HepG2 (cell line): Measurements from ENCODE around the gene RPGRIP1. TPM values are rescaled to one million over a fixed set of nuclear protein-coding genes. Genes with fewer than 3 reads are reported as not detected.

Source experiments
- AKAP8 ChIP-seq: sonication (generic); formaldehyde crosslinking; IDR thresholded peaks from 2 replicates; pipeline ENCODE4 v1.5.1; 2020; ENCODE audit warnings: mild to moderate bottlenecking, missing genetic modification reagents
- ARNTL ChIP-seq: sonication (generic); formaldehyde crosslinking; IDR thresholded peaks from 2 replicates; pipeline ENCODE4 v1.4.0; 2020; ENCODE audit warnings: mild to moderate bottlenecking, missing genetic modification reagents
- BCL6 ChIP-seq: IDR thresholded peaks from 2 replicates; pipeline ENCODE4 v1.6.1; 2016; ENCODE audit warnings: missing genetic modification reagents, missing compliant biosample characterization
- DMAP1 ChIP-seq: IDR thresholded peaks from 2 replicates; pipeline ENCODE4 v1.6.1; 2016
- MIER2 ChIP-seq: IDR thresholded peaks from 2 replicates; pipeline ENCODE4 v1.6.1; 2016; ENCODE audit warnings: missing biosample characterization, missing genetic modification reagents
- NCOA1 ChIP-seq: sonication (generic); formaldehyde crosslinking; IDR thresholded peaks from 2 replicates; pipeline ENCODE4 v1.9.0; 2021; ENCODE audit warnings: missing genetic modification reagents
- ZBTB1 ChIP-seq: sonication (generic); formaldehyde crosslinking; IDR thresholded peaks from 2 replicates; pipeline ENCODE4 v1.4.0; 2020; ENCODE audit warnings: missing genetic modification reagents, borderline replicate concordance
- ZFP1 ChIP-seq: IDR thresholded peaks from 2 replicates; pipeline ENCODE4 v1.6.1; 2016
- ZNF121 ChIP-seq: sonication (generic); formaldehyde crosslinking; IDR thresholded peaks from 2 replicates; pipeline ENCODE4 v1.5.0; 2020; ENCODE audit warnings: mild to moderate bottlenecking, missing genetic modification reagents
- ZNF292 ChIP-seq: sonication (generic); formaldehyde crosslinking; IDR thresholded peaks from 2 replicates; pipeline ENCODE4 v1.8.1; 2022; ENCODE audit warnings: mild to moderate bottlenecking, low read depth, missing genetic modification reagents, borderline replicate concordance
- ZNF781 ChIP-seq: sonication (generic); formaldehyde crosslinking; IDR thresholded peaks from 2 replicates; pipeline ENCODE4 v1.5.1; 2020; ENCODE audit warnings: borderline replicate concordance, mild to moderate bottlenecking, missing genetic modification reagents; ENCODE audit errors: not compliant biosample characterization
- polyA plus RNA-seq, 8 experiments: library from polyadenylated mRNA; depleted of rRNA in 3 of 8; stranded (reverse) in 7 of 8; unstranded in 1 of 8; fragments of >200 nt; fragmentation: Illumina TruSeq in 4 of 8; extraction: Trizol in 4 of 8; gene quantifications; 2 replicates each; pipeline versions ENCODE4 v1.2.1 to v1.2.3, GENCODE V29; 2011 to 2016; ENCODE audit warnings: low read depth in 4 of 8, missing spikeins in 1 of 8, mixed read lengths in 1 of 8; ENCODE audit not compliant: insufficient read depth in 1 of 8
- total RNA-seq, 5 experiments: library from RNA; depleted of rRNA; stranded (reverse); fragments of >200 nt; fragmentation: Illumina TruSeq; extraction: Trizol; gene quantifications; 2 replicates each; pipeline ENCODE4 v1.2.3, GENCODE V29; 2016; ENCODE audit warnings: low read depth in 1 of 5
- TF ChIP-seq, protein P1 (sequence below): IDR thresholded peaks from 2 replicates; pipeline ENCODE4 v1.6.1; 2016; ENCODE audit warnings: low read depth, missing genetic modification reagents, missing compliant biosample characterization
- TF ChIP-seq, protein P2 (sequence below): sonication (generic); formaldehyde crosslinking; IDR thresholded peaks from 2 replicates; pipeline ENCODE4 v1.4.0; 2020; ENCODE audit warnings: missing genetic modification reagents, borderline replicate concordance
- TF ChIP-seq, protein P3 (sequence below): sonication (generic); formaldehyde crosslinking; IDR thresholded peaks from 2 replicates; pipeline ENCODE4 v1.4.0; 2020; ENCODE audit warnings: missing genetic modification reagents, borderline replicate concordance
- TF ChIP-seq, protein P4 (sequence below): sonication (generic); formaldehyde crosslinking; IDR thresholded peaks from 2 replicates; pipeline ENCODE4 v1.4.0; 2020; ENCODE audit warnings: mild to moderate bottlenecking, missing genetic modification reagents, borderline replicate concordance

The RPGRIP1 gene
- total and polyA plus RNA-seq, 2 of the 13 experiments (the other 11 are each of a cell fraction or from before 2014, with no cell fraction given) = 0.13 to 1.1 TPM

DNA sequence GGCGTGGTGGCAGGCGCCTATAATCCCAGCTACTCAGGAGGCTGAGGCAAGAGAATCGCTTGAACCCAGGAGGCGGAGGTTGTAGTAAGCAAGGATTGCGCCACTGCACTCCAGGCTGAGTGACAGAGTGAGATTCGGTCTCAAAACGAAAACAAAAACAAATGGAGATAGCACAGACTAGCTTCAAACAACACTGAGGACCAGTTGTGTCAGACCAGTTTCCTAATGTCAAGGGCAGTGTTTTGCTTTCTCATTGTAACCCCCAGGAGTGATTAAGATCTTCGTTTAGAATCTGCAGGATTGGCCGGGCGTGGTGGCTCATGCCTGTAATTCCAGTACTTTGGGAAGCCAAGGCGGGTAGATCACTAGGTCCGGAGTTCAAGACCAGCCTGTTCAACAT lies 18.5 kb downstream of the RPGRIP1 start (continued):
- TF ChIP-seq ZNF121 (CRISPR knock-in tag) = no peak
- TF ChIP-seq, protein P1, sequence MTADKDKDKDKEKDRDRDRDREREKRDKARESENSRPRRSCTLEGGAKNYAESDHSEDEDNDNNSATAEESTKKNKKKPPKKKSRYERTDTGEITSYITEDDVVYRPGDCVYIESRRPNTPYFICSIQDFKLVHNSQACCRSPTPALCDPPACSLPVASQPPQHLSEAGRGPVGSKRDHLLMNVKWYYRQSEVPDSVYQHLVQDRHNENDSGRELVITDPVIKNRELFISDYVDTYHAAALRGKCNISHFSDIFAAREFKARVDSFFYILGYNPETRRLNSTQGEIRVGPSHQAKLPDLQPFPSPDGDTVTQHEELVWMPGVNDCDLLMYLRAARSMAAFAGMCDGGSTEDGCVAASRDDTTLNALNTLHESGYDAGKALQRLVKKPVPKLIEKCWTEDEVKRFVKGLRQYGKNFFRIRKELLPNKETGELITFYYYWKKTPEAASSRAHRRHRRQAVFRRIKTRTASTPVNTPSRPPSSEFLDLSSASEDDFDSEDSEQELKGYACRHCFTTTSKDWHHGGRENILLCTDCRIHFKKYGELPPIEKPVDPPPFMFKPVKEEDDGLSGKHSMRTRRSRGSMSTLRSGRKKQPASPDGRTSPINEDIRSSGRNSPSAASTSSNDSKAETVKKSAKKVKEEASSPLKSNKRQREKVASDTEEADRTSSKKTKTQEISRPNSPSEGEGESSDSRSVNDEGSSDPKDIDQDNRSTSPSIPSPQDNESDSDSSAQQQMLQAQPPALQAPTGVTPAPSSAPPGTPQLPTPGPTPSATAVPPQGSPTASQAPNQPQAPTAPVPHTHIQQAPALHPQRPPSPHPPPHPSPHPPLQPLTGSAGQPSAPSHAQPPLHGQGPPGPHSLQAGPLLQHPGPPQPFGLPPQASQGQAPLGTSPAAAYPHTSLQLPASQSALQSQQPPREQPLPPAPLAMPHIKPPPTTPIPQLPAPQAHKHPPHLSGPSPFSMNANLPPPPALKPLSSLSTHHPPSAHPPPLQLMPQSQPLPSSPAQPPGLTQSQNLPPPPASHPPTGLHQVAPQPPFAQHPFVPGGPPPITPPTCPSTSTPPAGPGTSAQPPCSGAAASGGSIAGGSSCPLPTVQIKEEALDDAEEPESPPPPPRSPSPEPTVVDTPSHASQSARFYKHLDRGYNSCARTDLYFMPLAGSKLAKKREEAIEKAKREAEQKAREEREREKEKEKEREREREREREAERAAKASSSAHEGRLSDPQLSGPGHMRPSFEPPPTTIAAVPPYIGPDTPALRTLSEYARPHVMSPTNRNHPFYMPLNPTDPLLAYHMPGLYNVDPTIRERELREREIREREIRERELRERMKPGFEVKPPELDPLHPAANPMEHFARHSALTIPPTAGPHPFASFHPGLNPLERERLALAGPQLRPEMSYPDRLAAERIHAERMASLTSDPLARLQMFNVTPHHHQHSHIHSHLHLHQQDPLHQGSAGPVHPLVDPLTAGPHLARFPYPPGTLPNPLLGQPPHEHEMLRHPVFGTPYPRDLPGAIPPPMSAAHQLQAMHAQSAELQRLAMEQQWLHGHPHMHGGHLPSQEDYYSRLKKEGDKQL (CRISPR knock-in tag) = no peak
- no peak for TF ChIP-seq ZNF781
- no peak for TF ChIP-seq ARNTL (CRISPR knock-in tag)
- no peak for TF ChIP-seq DMAP1
- peak; percentile 72; the same call in 1 of the 2 replicates for TF ChIP-seq ZNF292
- no peak for TF ChIP-seq MIER2 (CRISPR knock-in tag)
- TF ChIP-seq AKAP8 (CRISPR knock-in tag) = no peak
- TF ChIP-seq, protein P2, sequence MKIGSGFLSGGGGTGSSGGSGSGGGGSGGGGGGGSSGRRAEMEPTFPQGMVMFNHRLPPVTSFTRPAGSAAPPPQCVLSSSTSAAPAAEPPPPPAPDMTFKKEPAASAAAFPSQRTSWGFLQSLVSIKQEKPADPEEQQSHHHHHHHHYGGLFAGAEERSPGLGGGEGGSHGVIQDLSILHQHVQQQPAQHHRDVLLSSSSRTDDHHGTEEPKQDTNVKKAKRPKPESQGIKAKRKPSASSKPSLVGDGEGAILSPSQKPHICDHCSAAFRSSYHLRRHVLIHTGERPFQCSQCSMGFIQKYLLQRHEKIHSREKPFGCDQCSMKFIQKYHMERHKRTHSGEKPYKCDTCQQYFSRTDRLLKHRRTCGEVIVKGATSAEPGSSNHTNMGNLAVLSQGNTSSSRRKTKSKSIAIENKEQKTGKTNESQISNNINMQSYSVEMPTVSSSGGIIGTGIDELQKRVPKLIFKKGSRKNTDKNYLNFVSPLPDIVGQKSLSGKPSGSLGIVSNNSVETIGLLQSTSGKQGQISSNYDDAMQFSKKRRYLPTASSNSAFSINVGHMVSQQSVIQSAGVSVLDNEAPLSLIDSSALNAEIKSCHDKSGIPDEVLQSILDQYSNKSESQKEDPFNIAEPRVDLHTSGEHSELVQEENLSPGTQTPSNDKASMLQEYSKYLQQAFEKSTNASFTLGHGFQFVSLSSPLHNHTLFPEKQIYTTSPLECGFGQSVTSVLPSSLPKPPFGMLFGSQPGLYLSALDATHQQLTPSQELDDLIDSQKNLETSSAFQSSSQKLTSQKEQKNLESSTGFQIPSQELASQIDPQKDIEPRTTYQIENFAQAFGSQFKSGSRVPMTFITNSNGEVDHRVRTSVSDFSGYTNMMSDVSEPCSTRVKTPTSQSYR (CRISPR knock-in tag) = 0 out of 2 replicates have a peak, but pooled peaks have one; percentile 17
- TF ChIP-seq, protein P3, sequence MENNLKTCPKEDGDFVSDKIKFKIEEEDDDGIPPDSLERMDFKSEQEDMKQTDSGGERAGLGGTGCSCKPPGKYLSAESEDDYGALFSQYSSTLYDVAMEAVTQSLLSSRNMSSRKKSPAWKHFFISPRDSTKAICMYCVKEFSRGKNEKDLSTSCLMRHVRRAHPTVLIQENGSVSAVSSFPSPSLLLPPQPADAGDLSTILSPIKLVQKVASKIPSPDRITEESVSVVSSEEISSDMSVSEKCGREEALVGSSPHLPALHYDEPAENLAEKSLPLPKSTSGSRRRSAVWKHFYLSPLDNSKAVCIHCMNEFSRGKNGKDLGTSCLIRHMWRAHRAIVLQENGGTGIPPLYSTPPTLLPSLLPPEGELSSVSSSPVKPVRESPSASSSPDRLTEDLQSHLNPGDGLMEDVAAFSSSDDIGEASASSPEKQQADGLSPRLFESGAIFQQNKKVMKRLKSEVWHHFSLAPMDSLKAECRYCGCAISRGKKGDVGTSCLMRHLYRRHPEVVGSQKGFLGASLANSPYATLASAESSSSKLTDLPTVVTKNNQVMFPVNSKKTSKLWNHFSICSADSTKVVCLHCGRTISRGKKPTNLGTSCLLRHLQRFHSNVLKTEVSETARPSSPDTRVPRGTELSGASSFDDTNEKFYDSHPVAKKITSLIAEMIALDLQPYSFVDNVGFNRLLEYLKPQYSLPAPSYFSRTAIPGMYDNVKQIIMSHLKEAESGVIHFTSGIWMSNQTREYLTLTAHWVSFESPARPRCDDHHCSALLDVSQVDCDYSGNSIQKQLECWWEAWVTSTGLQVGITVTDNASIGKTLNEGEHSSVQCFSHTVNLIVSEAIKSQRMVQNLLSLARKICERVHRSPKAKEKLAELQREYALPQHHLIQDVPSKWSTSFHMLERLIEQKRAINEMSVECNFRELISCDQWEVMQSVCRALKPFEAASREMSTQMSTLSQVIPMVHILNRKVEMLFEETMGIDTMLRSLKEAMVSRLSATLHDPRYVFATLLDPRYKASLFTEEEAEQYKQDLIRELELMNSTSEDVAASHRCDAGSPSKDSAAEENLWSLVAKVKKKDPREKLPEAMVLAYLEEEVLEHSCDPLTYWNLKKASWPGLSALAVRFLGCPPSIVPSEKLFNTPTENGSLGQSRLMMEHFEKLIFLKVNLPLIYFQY = no peak
- TF ChIP-seq, protein P4, sequence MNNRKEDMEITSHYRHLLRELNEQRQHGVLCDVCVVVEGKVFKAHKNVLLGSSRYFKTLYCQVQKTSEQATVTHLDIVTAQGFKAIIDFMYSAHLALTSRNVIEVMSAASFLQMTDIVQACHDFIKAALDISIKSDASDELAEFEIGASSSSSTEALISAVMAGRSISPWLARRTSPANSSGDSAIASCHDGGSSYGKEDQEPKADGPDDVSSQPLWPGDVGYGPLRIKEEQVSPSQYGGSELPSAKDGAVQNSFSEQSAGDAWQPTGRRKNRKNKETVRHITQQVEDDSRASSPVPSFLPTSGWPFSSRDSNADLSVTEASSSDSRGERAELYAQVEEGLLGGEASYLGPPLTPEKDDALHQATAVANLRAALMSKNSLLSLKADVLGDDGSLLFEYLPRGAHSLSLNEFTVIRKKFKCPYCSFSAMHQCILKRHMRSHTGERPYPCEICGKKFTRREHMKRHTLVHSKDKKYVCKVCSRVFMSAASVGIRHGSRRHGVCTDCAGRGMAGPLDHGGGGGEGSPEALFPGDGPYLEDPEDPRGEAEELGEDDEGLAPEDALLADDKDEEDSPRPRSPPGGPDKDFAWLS (CRISPR knock-in tag) = no peak
- no peak for TF ChIP-seq ZBTB1 (CRISPR knock-in tag)
- TF ChIP-seq NCOA1 (CRISPR knock-in tag) = no peak
- no peak for TF ChIP-seq ZFP1 (CRISPR knock-in tag)
- 0 out of 2 replicates have a peak, but pooled peaks have one; percentile 27 for TF ChIP-seq BCL6 (CRISPR knock-in tag)
